22Rv1 (cell line): Measurements from ENCODE around the gene LOXL3.

Source experiments
- H3K27ac ChIP-seq: fragments of 450-650 bp; 2 replicates; pipeline ENCODE4 v1.5.1; 2017
- ZFX ChIP-seq: fragments of 450-650 bp; IDR thresholded peaks from 2 replicates; pipeline ENCODE4 v1.6.1; 2017; ENCODE audit warnings: antibody characterized with exemption, borderline replicate concordance
- TF ChIP-seq, protein P1 (sequence below): fragments of 450-650 bp; IDR thresholded peaks from 2 replicates; pipeline ENCODE4 v1.5.1; 2017; ENCODE audit warnings: mild to moderate bottlenecking

The LOXL3 gene

DNA sequence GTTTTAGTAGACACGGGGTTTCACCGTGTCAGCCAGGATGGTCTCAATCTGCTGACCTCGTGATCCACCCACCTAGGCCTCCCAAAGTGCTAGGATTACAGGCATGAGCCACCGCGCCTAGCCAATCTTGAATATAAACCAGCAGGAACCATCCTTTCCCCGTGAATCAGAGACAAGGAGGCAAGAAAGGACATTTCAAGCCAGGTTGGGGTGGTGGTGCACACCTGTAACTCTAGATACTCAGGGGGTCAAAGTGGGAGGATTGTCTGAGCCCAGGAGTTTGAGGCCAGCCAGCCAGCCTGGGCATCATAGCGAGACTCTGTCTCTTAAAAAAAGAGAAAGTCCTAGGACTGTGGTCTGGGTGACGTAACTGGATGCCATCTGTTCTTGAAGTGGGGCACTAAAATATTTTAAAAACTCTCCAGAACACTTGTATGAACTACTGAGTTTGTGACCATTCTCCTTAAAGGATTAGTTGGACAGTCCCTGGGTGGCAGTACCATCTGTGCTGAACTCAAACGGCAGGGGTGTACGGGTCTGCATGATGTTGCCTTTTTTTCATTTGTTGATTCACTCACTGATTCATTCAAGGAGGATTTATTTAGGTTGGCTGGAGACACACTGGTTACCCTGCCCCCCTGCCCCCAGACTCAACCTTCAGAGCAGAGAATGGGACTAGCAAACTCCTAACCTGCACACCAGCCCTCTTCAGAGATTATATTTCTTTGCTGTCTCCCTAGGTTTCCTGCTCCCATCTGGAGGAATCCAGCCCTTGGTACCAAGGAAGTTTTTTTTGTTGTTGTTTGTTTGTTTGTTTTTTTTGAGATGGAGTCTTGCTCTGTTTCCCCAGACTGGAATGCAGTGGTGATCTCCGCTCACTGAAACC is 42.4 kb downstream of the LOXL3 start:
- no peak overlapping the region for H3K27ac ChIP-seq
- no peak for TF ChIP-seq ZFX
- TF ChIP-seq, protein P1, sequence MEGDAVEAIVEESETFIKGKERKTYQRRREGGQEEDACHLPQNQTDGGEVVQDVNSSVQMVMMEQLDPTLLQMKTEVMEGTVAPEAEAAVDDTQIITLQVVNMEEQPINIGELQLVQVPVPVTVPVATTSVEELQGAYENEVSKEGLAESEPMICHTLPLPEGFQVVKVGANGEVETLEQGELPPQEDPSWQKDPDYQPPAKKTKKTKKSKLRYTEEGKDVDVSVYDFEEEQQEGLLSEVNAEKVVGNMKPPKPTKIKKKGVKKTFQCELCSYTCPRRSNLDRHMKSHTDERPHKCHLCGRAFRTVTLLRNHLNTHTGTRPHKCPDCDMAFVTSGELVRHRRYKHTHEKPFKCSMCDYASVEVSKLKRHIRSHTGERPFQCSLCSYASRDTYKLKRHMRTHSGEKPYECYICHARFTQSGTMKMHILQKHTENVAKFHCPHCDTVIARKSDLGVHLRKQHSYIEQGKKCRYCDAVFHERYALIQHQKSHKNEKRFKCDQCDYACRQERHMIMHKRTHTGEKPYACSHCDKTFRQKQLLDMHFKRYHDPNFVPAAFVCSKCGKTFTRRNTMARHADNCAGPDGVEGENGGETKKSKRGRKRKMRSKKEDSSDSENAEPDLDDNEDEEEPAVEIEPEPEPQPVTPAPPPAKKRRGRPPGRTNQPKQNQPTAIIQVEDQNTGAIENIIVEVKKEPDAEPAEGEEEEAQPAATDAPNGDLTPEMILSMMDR, result no peak

DNA sequence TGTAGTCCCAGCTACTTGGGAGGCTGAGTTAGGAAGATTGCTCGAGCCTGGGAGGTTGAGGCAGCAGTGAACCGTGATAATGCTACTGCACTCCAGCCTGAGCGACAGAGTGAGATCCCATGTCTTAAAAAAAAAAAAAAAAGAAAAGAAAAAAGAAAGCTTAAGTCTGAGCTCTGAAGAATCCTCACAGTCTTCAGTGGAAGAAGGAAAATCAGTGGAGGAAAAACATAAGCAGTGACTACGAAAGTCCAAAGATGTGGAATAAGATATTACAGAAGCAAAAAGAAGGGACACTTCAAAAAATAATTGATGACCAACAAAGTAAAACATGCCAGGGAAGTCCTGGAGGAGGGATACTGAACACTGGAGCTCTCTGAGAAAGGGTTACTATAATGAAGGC is 43.5 kb downstream of the LOXL3 start:
- H3K27ac ChIP-seq, result no peak overlapping the region
- no peak for TF ChIP-seq ZFX
- TF ChIP-seq, protein P1, result no peak

DNA sequence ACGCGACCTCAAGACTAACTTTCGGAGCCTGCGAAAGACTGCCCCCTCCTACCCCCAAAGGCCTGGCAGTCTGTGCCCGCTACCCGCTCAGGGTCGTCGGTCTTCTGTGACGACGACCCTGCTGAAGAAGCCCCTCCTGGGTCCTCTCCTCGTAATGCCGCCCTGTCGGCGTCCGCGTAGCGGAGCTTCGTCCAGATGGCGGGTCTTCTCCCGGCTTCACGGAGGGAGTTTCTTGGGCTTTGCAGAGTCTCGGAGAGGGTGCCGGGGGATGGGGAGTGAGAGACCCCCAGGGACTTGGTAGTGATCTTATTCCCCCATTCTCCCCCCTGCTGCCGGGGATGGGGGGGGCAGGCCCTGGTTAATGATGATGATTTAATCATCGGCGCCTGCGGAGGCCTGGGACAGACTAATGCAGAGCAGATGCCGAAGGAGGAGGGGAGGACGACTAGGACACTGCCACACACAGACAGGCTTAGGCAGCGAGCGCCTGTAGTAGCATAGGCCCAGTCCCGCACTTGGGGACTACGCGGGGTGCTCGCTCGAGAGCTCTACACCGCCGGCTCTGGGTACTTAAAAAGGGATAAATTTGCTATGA is 45.7 kb downstream of the LOXL3 start:
- peak overlapping the region; percentile 97 for H3K27ac ChIP-seq
- TF ChIP-seq, protein P1, result no peak
- TF ChIP-seq ZFX, result no peak

DNA sequence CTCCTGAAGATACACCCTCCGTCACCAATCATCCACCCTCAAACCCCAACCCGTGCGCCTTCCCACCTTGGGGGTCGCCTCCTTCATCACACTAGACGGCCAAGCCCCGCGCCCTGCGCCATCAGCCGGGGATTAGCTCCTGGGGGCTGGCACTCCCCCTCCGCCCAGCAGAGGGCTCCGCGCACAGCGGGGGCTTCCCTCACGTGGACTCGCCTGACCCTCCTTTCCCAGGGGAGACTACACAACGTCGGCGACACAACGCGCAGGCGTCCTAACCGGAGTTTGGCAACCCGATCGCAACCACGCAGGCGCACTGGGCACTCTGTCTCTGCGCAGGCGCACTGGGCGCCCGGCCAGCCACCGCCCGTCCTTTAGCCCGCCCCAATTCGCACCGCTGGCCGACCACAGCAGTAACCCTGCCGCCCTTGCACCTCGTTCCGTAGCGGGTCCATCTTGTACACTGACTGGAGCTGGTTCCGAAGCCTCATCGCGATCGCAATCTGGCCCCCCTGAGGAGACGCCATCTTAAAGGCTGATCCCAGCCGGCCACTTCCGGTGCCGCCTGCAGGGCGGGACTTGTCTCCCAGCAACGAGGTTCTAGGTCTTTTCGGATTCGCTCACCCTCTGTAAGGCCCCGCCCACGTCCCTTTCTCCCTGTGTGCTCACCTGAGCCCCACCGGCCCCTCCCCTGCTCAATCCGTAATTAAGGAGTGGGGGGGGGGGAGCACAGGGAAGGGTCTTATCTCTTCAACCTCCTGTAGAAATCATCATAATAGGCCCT is 46.4 kb downstream of the LOXL3 start, which contains the start of gene PCGF1:
PCGF1 (minus strand) TSS at position 551 of the 781 bp plus-strand sequence; CDS start at position 524, 27 bp downstream.
- no peak for TF ChIP-seq ZFX
- TF ChIP-seq, protein P1, result no peak
- H3K27ac ChIP-seq, result peak within 1 kb of the TSS; percentile 97

DNA sequence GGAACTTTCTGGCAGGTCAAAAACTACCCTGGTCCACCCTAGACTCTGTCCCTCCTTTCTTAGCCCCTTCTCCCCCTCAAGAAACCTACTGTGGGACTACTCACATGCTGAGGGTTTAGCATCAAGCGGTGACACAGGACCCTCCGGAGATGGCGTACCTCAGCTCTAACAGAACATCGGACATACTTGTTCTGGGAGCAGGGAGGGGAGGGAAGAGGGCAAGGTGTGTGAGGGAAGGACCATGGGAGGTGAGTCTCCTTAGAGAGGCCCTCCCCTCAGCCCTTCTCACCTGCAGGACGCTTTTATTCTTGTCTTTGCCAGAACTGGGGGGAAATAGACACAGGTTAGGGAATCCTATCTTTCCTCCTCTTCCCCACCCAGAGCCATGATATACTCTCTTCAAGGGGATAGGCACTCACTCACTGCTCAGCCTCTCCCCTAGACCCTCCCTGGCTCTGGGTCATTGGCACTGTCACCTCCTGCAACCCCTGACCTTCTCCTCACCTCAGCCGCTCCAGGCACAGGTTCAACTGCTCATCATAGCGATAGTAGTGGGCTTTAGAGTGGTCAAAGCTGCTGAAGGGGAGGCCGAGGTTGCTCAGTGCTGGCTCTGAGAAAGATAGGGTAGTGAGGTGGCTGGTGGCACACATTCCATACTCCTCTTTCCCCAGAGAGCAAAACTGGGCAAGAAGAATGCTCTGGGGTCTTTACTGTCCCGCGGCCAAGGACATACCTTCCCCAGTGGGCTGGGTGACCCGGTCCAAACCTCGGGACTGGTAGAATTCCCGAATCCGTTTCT is 48.1 kb downstream of the LOXL3 start:
- H3K27ac ChIP-seq, result peak overlapping the region; percentile 97

DNA sequence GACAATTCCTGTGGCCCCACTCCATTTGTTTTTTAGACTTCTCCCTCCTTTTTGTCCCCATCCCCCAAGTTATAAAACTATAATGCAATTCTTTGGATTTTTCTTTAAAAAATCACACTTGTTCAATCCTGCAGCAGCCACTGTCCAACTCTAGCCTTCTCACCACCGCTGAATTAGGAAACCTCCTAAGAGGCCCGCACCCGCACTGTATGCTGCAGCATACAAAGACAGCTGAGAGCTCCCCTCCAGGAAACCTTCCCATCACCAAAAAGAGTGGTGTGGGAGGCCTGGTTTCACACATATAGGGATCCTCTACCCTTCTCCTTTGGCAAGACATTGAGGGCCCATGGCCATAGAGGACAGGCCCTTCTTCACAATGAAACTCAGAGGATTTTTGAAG is 49.2 kb downstream of the LOXL3 start:
- H3K27ac ChIP-seq, result peak overlapping the region; percentile 97
- TF ChIP-seq, protein P1, result no peak
- no peak for TF ChIP-seq ZFX

More for the DNA sequence above, 48.1 kb downstream of the LOXL3 start:
- TF ChIP-seq ZFX, result no peak
- TF ChIP-seq, protein P1, result no peak
